RCC 7860 (cell line): ENCODE measurements around the gene MPPED1.

Experiments
- DNase-seq: peaks from one replicate; pipeline ENCODE4 v3.0.0-alpha.2; 2015; ENCODE audit warnings: low spot score
- FAIRE-seq: peaks from 2 replicates; lab custom pipeline; 2012; peaks lifted over from hg19 to GRCh38; lab: Jason Lieb, UNC

The MPPED1 gene

GRCh38 chr22:43428005-43428485 lies 16.2 kb downstream of the MPPED1 start:
- DNase-seq (no peak), FAIRE-seq (no peak)

- DNase-seq, result no peak
- FAIRE-seq, result no peak
Observed at GRCh38 chr22:43428521-43428920, 16.7 kb downstream of the MPPED1 start.

GRCh38 chr22:43429426-43429825 lies 17.6 kb downstream of the MPPED1 start:
- no peak for DNase-seq
- FAIRE-seq, result no peak

- DNase-seq (no peak), FAIRE-seq (no peak)
Observed at GRCh38 chr22:43431808-43432554, 20.2 kb downstream of the MPPED1 start.

GRCh38 chr22:43432883-43433415 lies 21.1 kb downstream of the MPPED1 start:
- no peak for FAIRE-seq
- no peak for DNase-seq

GRCh38 chr22:43433451-43434274 lies 21.8 kb downstream of the MPPED1 start:
- DNase-seq, result no peak

GRCh38 chr22:43434275-43434927 lies 22.6 kb downstream of the MPPED1 start:
- FAIRE-seq (no peak), DNase-seq (no peak)

More at GRCh38 chr22:43433451-43434274, 21.8 kb downstream of the MPPED1 start:
- FAIRE-seq, result no peak

GRCh38 chr22:43434928-43435311 lies 23.1 kb downstream of the MPPED1 start:
- FAIRE-seq, result no peak
- no peak for DNase-seq

- DNase-seq (no peak), FAIRE-seq (no peak)
Observed at GRCh38 chr22:43435851-43436811, 24.3 kb downstream of the MPPED1 start.

- FAIRE-seq, result no peak
- DNase-seq, result no peak
Observed at GRCh38 chr22:43436868-43437267, 25.1 kb downstream of the MPPED1 start.

GRCh38 chr22:43437871-43438475 lies 26.2 kb downstream of the MPPED1 start:
- DNase-seq, result no peak
- no peak for FAIRE-seq

- FAIRE-seq (no peak), DNase-seq (no peak)
Observed at GRCh38 chr22:43438666-43439347, 27.0 kb downstream of the MPPED1 start.

GRCh38 chr22:43439368-43440103 lies 27.7 kb downstream of the MPPED1 start:
- DNase-seq, result no peak
- no peak for FAIRE-seq

- FAIRE-seq (no peak), DNase-seq (no peak)
Observed at GRCh38 chr22:43440104-43440387, 28.2 kb downstream of the MPPED1 start.

- DNase-seq, result no peak
- FAIRE-seq, result no peak
Observed at GRCh38 chr22:43440556-43440955, 28.7 kb downstream of the MPPED1 start.

- no peak for DNase-seq
- FAIRE-seq, result no peak
Observed at GRCh38 chr22:43441216-43441615, 29.4 kb downstream of the MPPED1 start.

GRCh38 chr22:43441751-43442150 lies 29.9 kb downstream of the MPPED1 start:
- FAIRE-seq (no peak), DNase-seq (no peak)

- no peak for FAIRE-seq
- DNase-seq, result no peak
Observed at GRCh38 chr22:43442386-43443151, 30.8 kb downstream of the MPPED1 start.
